Stimulated activated naive CD4-positive, alpha-beta T cell treated with Interleukin-2 at 50 U/mL for 16 hours (primary cell): Measurements from ENCODE around the gene EXOG.

Experiments used
- DNase-seq: peaks from one replicate; lab custom pipeline; 2025; lab: John Stamatoyannopoulos, UW

Gene EXOG

GRCh38 chr3:38545983-38546382 is 49.8 kb downstream of the EXOG start:
- no peak for DNase-seq

DNA sequence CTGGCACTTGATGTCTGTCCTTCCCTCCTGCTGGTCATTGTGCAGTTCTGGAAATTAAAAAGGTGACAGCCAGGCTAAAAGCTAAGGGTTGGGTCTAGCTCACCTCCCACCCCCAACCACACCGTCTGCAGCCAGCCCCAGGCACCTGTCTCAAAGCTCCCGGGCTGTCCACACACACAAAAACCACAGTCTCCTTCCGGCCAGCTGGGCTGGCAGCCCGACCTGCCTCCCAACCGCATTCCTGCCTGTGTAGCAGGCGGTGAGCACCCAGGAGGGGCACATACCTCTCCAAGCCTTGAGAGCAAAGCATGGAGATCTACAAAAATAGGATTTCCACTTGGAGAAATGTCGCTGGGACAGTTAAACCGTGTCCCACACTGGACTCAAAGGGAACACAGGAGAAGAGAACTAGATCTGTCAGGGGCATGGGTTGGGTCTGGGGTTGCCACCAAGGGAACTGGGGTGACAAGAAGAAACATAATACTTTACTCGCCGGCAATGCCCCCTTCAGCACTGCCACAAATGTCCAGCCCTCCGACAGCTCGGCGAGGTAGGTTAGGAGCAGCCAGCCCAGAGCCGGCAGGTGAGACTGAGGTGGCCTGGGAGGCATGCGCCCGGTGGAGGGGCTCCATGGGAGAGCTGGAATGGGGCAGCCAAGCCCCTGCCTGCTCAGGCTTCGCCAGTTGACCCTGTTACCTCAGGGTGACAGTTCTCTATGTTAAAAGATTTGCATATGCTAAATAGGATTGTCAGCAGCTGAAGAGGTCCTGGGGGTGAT is 52.2 kb downstream of the EXOG start:
- no peak for DNase-seq

DNA sequence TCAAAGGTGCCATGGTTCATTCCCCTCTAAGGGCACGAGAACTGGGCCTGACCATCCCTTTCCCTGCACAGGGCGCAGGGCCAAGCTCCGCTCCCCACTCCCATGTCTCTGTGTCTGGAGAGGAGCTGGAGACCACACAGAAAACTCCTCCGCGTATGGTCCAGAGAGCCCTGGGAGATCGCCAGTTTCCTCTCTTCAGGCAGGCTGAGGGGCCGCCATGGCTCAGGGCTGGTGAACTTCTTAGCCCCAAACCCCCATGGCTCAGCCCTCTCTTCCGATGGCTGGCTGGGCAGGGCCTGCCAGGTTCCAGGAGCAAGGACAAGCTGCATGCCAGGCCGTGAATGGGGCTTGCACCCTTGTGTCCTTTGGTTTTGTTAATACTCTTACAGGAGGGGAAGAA is 52.9 kb downstream of the EXOG start:
- DNase-seq = no peak

DNA sequence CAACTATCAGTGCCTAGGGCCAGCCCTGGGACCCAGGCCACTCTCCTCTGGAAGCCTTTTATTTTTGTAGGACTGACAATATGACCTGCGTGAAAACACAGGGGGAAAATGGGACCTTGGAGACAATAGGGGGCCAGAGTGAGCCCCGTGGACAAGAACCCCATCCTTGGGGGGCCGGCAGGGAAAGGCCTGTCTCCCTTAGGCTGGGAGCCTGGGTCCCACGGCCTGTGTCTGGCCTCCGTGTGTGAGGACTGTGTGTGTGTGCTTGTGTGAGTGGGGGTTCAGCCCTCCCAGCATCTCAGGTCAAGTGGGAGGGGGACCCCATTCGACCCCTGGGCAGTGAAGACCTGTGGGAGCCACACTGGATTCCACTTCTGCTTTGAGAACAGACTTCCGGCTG is 53.3 kb downstream of the EXOG start:
- no peak for DNase-seq

DNA sequence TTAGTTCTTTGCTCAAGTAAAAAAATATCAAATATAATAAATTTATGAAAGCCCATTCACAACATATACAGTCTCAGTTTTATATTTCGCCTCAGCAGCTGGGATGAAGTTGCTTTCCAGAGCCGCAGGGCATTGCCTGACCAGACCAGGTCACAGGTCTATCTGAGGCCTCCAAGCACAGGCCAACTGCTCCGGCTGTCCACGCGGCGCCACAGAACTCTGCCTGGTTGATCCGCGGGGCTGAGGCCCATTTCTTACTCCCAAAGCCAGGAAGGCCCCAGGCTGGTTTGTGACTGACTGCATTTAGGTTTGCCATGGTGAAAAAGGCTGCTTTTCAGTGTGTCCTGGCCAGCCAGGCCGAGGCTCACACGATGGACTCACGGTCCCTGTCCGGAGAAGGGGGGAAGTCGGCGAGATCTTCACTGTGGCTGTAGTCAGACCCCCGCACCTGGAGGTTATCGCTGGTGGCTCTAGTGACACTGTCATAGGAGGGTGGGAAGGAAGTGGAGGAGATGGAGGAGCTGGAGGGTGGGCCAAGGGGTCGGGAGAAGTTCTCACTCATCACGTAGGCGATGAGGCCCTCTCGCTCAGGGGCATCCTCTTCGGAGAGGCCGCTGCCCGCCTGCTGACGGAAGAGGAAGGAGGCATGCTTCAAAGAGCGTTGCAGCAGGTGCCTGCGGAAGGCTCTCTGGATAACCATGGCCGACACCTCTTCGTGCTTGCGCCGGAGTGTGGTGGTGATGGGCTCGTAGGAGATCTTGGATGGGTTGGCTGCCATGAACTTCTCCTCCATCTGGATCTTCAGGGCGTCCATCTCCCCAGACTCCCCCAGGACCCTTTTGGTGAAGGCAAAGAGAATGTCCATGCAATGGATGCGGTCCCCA is 54.1 kb downstream of the EXOG start:
- DNase-seq = no peak

DNA sequence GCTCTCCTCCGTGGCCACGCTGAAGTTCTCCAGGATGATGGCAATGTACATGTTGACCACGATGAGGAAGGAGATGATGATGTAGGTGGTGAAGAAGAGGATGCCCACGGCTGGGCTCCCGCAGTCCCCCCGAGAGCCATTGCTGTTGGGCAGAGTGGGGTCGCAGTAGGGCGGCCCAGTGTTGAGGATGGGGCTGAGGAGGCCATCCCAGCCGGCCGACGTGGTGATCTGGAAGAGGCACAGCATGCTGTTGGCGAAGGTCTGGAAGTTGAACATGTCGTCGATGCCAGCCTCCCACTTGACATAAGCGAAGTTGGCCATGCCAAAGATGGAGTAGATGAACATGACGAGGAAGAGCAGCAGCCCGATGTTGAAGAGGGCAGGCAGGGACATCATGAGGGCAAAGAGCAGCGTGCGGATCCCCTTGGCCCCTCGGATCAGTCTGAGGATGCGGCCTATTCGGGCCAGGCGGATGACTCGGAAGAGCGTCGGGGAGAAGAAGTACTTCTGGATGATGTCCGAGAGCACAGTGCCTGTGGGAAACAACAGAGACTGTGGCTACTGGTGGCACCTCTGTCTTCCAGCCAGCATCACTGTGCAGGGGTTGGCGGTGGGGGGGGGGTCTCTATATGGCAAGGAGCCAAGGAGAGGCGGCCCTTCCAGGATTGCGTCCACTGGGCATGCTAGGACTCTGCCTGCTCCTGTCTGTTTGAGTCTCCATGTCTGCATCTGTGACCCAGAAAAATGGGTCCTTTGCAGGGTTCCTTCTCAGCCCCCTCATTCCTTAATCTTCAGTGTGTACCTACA is 55.1 kb downstream of the EXOG start:
- DNase-seq = no peak

- no peak for DNase-seq
Measured at GRCh38 chr3:38552364-38552763, 56.2 kb downstream of the EXOG start.

DNA sequence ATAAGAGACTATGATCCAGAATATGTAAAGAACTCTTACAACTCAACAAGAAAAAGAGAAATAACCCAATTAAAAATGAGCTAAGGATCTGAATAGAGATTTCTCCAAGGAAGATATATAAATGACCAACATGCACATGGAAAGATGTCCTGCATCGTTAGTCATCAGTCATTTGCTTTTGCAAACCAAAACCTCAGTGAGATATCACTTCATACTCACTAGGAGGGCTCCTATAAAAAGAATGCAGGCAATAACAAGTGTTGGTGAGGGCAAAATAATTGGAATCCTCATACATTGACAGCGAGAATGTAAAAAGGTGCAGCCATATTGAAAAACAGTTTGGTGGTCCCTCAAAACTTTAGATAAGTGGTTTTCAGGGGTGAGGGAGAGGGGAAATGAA is 56.9 kb downstream of the EXOG start:
- no peak for DNase-seq

GRCh38 chr3:38554127-38554827 is 58.1 kb downstream of the EXOG start:
- no peak for DNase-seq

DNA sequence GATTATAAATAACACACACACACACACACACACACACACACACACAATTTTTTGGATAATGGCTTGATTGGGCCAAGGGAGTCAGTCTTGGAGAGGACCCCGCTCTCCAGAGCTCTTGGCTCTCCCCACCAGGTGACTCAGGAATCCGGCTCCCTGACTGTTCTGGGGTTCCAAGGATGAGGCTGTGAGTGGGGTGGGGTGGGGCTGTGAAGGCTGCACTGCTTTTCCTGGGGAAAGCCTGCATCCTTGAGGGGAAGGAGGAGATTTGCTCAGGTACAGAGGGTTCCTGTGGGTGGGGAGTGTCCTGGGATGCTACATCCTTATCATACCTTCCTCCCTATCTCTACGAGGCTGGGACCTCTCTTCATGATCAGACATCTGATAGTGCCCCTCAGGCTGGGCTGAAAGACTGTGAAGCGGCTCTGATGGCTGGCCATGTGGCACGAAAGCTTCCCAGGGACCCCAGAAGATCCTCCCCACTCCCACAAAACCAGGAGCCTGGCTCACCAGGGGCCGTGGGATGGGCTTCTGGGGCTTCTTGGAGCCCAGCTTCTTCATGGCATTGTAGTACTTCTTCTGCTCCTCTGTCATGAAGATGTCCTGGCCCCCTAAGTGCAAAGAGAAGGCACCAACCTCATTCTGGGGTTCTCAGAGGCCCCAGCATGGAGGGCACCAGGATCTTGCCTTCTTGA is 59.2 kb downstream of the EXOG start:
- no peak for DNase-seq

DNA sequence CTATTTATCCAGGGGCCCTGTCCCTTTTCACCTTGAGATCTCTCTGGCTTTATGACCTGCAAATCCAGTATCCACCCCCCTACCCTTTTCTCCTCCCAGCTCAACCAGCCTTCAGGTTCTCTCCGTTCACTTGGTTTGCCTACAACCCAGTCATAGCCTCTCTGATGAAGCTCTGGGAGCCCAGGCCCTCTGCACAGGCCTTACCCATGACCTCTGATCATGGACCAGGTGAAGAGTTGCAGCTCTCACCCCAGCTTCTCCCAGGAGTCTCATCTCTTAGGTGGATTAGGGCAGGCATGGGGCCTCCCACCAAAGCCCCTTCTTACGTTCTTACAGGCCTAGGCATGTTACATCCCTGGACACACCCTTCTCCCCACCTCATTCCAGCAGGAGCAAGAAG is 59.8 kb downstream of the EXOG start:
- DNase-seq = no peak

DNA sequence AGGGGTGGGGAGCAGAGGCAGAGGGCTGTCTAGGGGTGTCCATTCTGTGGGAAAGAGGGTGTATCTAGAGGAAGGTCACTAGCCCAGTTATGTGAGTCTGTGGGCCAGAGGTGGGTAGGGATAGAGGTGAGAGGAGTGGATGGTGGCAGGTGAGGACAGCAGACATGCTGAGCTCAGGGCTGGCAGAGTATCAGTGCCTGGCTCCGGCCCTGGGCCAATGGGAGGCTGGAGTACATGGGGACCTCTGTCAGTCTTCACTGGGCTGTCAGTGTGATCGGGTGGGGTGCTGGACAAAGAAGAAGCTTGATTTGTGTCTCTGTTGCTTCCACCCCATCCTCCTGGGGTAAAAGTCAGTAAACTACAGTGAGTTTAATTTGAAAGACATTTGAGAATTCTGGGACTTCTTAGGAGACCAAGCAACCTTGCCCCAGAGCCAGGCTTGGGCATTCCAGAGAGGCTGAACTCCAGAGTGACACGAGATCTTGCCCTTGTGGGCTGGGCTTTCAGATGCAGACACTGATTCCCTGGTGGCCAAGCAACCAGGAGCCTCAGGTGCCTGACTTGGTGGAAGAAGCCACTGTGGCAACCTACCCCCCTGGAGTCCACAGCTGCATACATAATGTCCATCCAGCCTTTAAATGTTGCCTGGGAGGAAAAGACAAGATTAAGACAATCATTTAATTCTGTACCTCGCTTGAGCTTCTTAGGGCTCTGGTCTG is 60.7 kb downstream of the EXOG start:
- no peak for DNase-seq

GRCh38 chr3:38558864-38559263 is 62.7 kb downstream of the EXOG start:
- no peak for DNase-seq

DNA sequence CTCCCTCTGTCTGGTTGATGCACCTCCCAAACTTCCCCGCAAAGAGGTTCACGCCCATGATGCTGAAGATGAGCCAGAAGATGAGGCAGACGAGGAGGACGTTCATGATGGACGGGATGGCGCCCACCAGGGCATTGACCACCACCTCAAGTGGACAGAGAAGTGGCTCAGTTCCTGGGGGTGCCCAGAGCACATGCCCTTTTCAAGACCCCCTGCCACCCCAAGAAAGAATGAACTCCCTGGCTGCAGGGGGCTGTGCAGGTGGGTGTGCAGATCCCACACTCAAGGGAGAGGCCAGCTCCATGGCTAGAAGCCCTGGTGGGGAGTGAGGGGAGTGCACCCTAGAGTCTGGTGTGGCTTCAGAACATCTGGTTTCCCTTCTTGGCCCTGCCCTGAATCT is 64.1 kb downstream of the EXOG start:
- no peak for DNase-seq

DNA sequence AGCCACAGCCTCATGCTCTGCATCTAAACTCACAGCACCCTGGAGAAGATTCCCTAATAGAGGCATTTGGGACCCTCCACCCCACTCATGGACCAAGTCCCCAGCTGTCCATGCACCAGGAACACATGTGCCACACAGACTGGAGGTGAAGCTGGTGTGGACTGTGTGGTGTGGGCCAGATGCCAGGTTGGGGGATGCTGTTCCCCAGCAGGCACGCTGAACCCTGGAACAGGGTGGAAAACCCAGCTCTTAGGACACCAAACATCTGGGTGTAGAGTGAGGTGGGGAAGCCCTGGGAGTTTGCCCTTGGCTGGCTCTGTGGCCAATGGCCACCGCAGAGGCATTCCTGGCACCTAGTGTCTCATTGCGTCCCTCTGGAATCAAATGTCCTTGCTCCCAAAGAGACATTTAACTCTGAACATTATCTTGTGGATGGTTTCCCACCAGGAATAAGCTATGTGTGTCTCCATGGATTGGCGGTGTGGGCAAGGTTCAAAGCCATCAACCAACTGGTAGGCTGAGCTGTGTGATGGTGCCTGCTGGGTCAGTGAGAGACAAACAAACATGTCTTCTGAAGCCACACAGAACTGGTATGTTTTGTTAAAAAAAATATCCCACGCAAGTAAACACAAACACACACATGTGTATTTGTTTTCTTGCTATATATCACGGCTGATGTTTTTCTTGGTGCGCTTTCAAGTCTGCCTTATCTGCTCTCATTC is 65.0 kb downstream of the EXOG start:
- no peak for DNase-seq

DNA sequence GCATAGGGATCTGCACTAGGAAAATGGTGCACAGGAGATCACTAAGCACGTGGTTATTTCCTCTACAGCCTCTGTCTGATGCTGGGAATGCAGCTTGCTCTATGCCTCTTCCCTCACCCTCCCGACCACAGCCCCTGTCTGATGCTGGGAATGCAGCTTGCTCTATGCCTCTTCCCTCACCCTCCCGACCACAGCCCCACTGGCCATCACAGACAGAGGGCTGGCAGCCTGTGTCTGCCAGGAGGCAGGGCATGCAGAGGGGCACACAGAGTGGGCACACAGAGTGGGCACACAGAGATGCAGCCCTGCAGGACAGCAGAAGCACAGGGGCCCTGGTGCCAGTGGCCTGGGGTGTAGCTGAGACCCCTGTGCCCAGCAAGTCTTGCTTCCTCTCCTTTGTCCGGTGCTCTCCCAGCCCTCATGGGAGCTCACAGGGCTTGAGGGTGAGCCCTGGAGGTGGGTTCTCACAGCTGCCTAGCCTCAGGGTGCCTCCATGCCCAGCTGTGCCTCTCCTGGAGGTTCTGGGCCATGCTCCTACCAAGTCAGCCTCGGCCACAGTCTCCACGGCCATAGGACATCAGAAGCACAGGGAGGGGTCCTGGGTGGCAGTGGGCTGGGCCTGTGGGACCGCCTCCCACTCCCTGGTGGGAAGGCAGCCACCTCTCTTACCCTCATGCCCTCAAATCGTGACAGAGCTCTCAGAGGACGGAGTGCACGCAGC is 65.8 kb downstream of the EXOG start:
- no peak for DNase-seq

DNA sequence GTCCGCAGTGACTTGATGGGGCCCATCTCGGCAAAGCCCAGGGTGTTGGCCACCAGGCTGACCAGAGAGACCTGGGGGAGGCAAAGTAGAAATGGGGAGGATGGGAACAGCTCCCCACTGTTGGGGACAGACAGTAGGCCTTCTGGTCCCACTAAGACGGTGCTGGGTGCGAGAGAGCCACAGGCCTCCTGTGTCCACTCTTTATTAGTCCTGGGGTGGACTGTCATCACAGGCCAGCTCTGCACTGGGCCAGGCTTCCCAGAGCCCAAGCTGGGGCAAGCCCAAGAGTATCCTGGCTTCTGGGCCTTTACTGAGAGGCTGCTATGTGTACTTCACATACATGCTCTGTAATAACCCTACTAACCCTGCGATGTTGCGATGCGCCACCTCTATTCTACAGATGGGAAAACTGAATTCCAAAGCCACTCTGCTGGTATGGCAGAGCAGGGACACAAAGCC is 66.4 kb downstream of the EXOG start:
- no peak for DNase-seq

GRCh38 chr3:38563070-38563885 is 67.1 kb downstream of the EXOG start:
- no peak for DNase-seq
